Endothelial cell (in vitro differentiated cells): ENCODE data around the gene GOLGA1. TPM values are rescaled to one million over a fixed set of nuclear protein-coding genes. Genes with fewer than 3 reads are reported as not detected.

Experiments
- DNase-seq: peaks from one replicate; pipeline ENCODE4 v3.0.0; 2021; ENCODE audit warnings: low spot score
- H3K27ac Mint-ChIP-seq: one replicate; pipeline ENCODE4 v1.8.0; 2021; ENCODE audit warnings: mixed read lengths, inconsistent platforms; ENCODE audit not compliant: unreplicated experiment
- H3K27me3 Mint-ChIP-seq: one replicate; pipeline ENCODE4 v1.8.0; 2021; ENCODE audit warnings: mild to moderate bottlenecking, moderate library complexity, mixed read lengths, inconsistent platforms; ENCODE audit not compliant: unreplicated experiment
- H3K36me3 Mint-ChIP-seq: one replicate; pipeline ENCODE4 v1.8.0; 2021; ENCODE audit warnings: mild to moderate bottlenecking, low read depth, mixed read lengths, inconsistent platforms; ENCODE audit not compliant: unreplicated experiment
- H3K4me1 Mint-ChIP-seq: one replicate; pipeline ENCODE4 v1.8.0; 2021; ENCODE audit warnings: mild to moderate bottlenecking, mixed read lengths, inconsistent platforms; ENCODE audit not compliant: unreplicated experiment
- H3K4me3 Mint-ChIP-seq: one replicate; pipeline ENCODE4 v1.8.0; 2021; ENCODE audit warnings: mild to moderate bottlenecking, mixed read lengths, inconsistent platforms; ENCODE audit not compliant: unreplicated experiment
- H3K9me3 Mint-ChIP-seq: one replicate; pipeline ENCODE4 v1.8.0; 2021; ENCODE audit warnings: mixed read lengths, inconsistent platforms; ENCODE audit not compliant: unreplicated experiment
- CTCF ChIP-seq: fragments of 200-600 bp; sonication (generic); IDR thresholded peaks from one replicate; pipeline ENCODE4 v1.5.0; 2021; ENCODE audit warnings: antibody characterized with exemption; ENCODE audit not compliant: unreplicated experiment
- total RNA-seq: library from RNA; stranded (reverse); fragmentation: NEBNext Ultra II Directional; extraction: Animal tissue kit (Norgen Biotek cat#: 25700); gene quantifications from one replicate; pipeline ENCODE4 v1.2.1, GENCODE V29; 2021; ENCODE audit not compliant: unreplicated experiment

GOLGA1 gene
- total RNA-seq, 1 donor from 2014 or later: 14.8 TPM

GRCh38 chr9:124877021-124877782 lies 63.7 kb downstream of the GOLGA1 start:
- Mint-ChIP-seq H3K4me3 (peak overlapping the region; percentile 33), H3K36me3 (peaks cover 33% of the 10 kb centered on the region), H3K4me1 (peaks cover 20% of the 10 kb centered on the region), H3K9me3 (no peaks in the 10 kb centered on the region), H3K27ac (peak overlapping the region; percentile 38), H3K27me3 (peaks cover 3% of the 10 kb centered on the region)
- no peak for TF ChIP-seq CTCF
- DNase-seq: no peak

- Mint-ChIP-seq H3K4me3 (peak overlapping the region; percentile 37), H3K27me3 (peaks cover 2% of the 10 kb centered on the region), H3K4me1 (peaks cover 37% of the 10 kb centered on the region), H3K9me3 (no peaks in the 10 kb centered on the region), H3K36me3 (peaks cover 34% of the 10 kb centered on the region), H3K27ac (no peak overlapping the region)
- TF ChIP-seq CTCF: no peak
- DNase-seq: no peak
Observed at GRCh38 chr9:124875501-124875900, 65.4 kb downstream of the GOLGA1 start.

GRCh38 chr9:124873664-124874063 lies 67.2 kb downstream of the GOLGA1 start:
- Mint-ChIP-seq H3K36me3 (peaks cover 29% of the 10 kb centered on the region), H3K27me3 (peaks cover 2% of the 10 kb centered on the region), H3K27ac (no peak overlapping the region)

GRCh38 chr9:124871156-124871561 lies 69.7 kb downstream of the GOLGA1 start:
- peak overlapping the region; percentile 58 for H3K27ac Mint-ChIP-seq
- no peak for DNase-seq
- H3K36me3 Mint-ChIP-seq: peaks cover 21% of the 10 kb centered on the region
- H3K4me3 Mint-ChIP-seq: peak overlapping the region; percentile 98
- TF ChIP-seq CTCF: no peak
- peaks cover 40% of the 10 kb centered on the region for H3K4me1 Mint-ChIP-seq
- no peaks in the 10 kb centered on the region for H3K9me3 Mint-ChIP-seq
- H3K27me3 Mint-ChIP-seq: peaks cover 2% of the 10 kb centered on the region

More at GRCh38 chr9:124873664-124874063, 67.2 kb downstream of the GOLGA1 start:
- TF ChIP-seq CTCF: no peak
- Mint-ChIP-seq H3K9me3 (no peaks in the 10 kb centered on the region), H3K4me1 (peaks cover 35% of the 10 kb centered on the region), H3K4me3 (no peak overlapping the region)
- no peak for DNase-seq

GRCh38 chr9:124870723-124871122 lies 70.2 kb downstream of the GOLGA1 start:
- H3K36me3 Mint-ChIP-seq: peaks cover 21% of the 10 kb centered on the region
- no peaks in the 10 kb centered on the region for H3K9me3 Mint-ChIP-seq
- no peak for DNase-seq
- H3K4me1 Mint-ChIP-seq: peaks cover 40% of the 10 kb centered on the region
- TF ChIP-seq CTCF: no peak
- peak overlapping the region; percentile 98 for H3K4me3 Mint-ChIP-seq
- peaks cover 2% of the 10 kb centered on the region for H3K27me3 Mint-ChIP-seq
- peak overlapping the region; percentile 67 for H3K27ac Mint-ChIP-seq
